Measurements from ENCODE around the gene PRKCA. TPM values are rescaled to one million over a fixed set of nuclear protein-coding genes. Genes with fewer than 3 reads are reported as not detected.

PRKCA gene
- polyA plus RNA-seq, 2 of the 4 experiments (the other 2 are of a cell fraction) = 28.8 to 65.0 TPM

DNA sequence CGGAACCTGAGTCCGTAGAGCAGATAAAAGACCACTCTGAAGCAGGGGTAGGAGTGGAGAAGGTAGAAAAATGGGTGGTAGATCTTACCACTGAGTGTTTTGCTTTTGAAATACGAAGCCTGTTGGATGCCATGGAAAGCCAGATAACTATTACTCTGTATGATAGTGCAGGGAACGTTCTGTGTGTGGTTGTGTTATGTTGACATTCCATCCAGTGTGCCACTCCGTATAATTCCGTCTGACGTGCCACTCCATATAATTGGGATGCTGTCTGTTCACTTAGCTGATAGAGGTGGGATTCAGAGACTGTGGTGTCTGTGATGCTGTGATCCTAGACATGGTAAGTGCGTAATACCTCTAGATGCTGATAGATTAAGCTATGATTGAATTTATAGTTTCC lies 269.3 kb downstream of the PRKCA start:
- ATAC-seq = no peak
- 94% methylated on average over 8 of the region's 8 CpGs for WGBS (ENCODE audit: missing lambda C conversion rate)
- TF ChIP-seq POLR2A (IDR thresholded peaks at IDR 0.05; ENCODE audit: low read length) (no peak), HEYL (CRISPR knock-in tag; IDR thresholded peaks at IDR 0.05) (no peak), ZNF302 (CRISPR knock-in tag; IDR thresholded peaks at IDR 0.05) (no peak), RAD21 (conservative IDR thresholded peaks at IDR 0.05 in 1 of 2, IDR thresholded peaks at IDR 0.05 in 1 of 2) (no peak), HOXB5 (CRISPR knock-in tag; IDR thresholded peaks at IDR 0.05) (no peak), MYC (IDR thresholded peaks at IDR 0.05; ENCODE audit: borderline replicate concordance, low read length) (no peak), SREBF2 (IDR thresholded peaks at IDR 0.05) (no peak), POLR2AphosphoS2 (conservative IDR thresholded peaks at IDR 0.05; ENCODE audit: low read length) (no peak), SMC3 (IDR thresholded peaks at IDR 0.05) (no peak), NFE2L2 (conservative IDR thresholded peaks at IDR 0.05; ENCODE audit: low read length) (no peak), RARB (CRISPR knock-in tag; IDR thresholded peaks at IDR 0.05) (no peak), ESRRA (IDR thresholded peaks at IDR 0.05; ENCODE audit: borderline replicate concordance, low read length) (no peak), FOXS1 (CRISPR knock-in tag; IDR thresholded peaks at IDR 0.05) (no peak), KDM1A (IDR thresholded peaks at IDR 0.05; ENCODE audit: low read depth) (no peak), RCOR1 (IDR thresholded peaks at IDR 0.05; ENCODE audit: low read depth, low read length) (no peak)
- TF ChIP-seq, protein P1, sequence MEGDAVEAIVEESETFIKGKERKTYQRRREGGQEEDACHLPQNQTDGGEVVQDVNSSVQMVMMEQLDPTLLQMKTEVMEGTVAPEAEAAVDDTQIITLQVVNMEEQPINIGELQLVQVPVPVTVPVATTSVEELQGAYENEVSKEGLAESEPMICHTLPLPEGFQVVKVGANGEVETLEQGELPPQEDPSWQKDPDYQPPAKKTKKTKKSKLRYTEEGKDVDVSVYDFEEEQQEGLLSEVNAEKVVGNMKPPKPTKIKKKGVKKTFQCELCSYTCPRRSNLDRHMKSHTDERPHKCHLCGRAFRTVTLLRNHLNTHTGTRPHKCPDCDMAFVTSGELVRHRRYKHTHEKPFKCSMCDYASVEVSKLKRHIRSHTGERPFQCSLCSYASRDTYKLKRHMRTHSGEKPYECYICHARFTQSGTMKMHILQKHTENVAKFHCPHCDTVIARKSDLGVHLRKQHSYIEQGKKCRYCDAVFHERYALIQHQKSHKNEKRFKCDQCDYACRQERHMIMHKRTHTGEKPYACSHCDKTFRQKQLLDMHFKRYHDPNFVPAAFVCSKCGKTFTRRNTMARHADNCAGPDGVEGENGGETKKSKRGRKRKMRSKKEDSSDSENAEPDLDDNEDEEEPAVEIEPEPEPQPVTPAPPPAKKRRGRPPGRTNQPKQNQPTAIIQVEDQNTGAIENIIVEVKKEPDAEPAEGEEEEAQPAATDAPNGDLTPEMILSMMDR (IDR thresholded peaks at IDR 0.05) = no peak
- TF ChIP-seq, protein P2, sequence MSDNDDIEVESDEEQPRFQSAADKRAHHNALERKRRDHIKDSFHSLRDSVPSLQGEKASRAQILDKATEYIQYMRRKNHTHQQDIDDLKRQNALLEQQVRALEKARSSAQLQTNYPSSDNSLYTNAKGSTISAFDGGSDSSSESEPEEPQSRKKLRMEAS (IDR thresholded peaks at IDR 0.05) = no peak
- TF ChIP-seq, protein P3, sequence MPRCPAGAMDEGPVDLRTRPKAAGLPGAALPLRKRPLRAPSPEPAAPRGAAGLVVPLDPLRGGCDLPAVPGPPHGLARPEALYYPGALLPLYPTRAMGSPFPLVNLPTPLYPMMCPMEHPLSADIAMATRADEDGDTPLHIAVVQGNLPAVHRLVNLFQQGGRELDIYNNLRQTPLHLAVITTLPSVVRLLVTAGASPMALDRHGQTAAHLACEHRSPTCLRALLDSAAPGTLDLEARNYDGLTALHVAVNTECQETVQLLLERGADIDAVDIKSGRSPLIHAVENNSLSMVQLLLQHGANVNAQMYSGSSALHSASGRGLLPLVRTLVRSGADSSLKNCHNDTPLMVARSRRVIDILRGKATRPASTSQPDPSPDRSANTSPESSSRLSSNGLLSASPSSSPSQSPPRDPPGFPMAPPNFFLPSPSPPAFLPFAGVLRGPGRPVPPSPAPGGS (IDR thresholded peaks at IDR 0.05) = no peak
- TF ChIP-seq, protein P4, sequence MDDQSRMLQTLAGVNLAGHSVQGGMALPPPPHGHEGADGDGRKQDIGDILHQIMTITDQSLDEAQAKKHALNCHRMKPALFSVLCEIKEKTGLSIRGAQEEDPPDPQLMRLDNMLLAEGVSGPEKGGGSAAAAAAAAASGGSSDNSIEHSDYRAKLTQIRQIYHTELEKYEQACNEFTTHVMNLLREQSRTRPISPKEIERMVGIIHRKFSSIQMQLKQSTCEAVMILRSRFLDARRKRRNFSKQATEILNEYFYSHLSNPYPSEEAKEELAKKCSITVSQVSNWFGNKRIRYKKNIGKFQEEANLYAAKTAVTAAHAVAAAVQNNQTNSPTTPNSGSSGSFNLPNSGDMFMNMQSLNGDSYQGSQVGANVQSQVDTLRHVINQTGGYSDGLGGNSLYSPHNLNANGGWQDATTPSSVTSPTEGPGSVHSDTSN (IDR thresholded peaks at IDR 0.05) = no peak
- TF ChIP-seq, protein P5, sequence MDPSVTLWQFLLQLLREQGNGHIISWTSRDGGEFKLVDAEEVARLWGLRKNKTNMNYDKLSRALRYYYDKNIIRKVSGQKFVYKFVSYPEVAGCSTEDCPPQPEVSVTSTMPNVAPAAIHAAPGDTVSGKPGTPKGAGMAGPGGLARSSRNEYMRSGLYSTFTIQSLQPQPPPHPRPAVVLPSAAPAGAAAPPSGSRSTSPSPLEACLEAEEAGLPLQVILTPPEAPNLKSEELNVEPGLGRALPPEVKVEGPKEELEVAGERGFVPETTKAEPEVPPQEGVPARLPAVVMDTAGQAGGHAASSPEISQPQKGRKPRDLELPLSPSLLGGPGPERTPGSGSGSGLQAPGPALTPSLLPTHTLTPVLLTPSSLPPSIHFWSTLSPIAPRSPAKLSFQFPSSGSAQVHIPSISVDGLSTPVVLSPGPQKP (IDR thresholded peaks at IDR 0.05; ENCODE audit: low read depth, low read length) = no peak
- H3K27ac ChIP-seq = no peak overlapping the region; a peak in 1 of 6 replicates
- ChIA-PET POLR2A (no interaction called here), CTCF (interaction anchor here (0.5 to 2.7 kb wide), 6 partner anchors 9 to 169 kb away, joined by 3 to 10 read pairs (median 4); no protein-coding TSS in a partner anchor)
- no peaks in the 10 kb centered on the region for H3K9me3 ChIP-seq
- H3K4me2 ChIP-seq = no peak overlapping the region
- DNase-seq (ENCODE audit: low read depth in 1 of 2, low spot score in 1 of 2) = no peak
- H3K4me1 ChIP-seq = peaks cover 32% of the 10 kb centered on the region
- FAIRE-seq = no peak
- no peak overlapping the region for H3K4me3 ChIP-seq

DNA sequence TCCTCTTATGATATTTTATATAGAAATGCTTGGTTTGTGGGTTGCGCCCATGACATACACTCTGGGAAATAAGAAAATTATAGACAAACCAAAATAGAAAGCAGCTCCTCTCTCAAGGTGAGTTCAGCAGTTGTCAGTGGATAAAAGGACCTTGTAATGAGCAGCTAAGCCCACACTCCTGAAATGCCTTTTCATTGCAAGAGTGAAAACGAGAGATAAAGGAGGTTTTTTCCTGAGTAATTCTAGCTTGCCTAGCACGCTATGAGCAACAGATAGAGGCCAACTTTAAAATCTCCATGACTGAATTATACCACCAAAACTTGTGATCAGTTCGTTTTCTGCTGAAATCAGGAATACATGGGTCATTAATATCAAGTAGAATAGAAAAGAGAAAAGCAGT lies 270.7 kb downstream of the PRKCA start:
- 62% methylated on average over 4 of the region's 4 CpGs for WGBS (ENCODE audit: missing lambda C conversion rate)
- DNase-seq (ENCODE audit: low read depth in 1 of 2, low spot score in 1 of 2) (no peak), ATAC-seq (no peak), FAIRE-seq (peak; percentile 7)
- H3K9me3 ChIP-seq = no peaks in the 10 kb centered on the region
- no peak overlapping the region for H3K4me2 ChIP-seq
- ChIA-PET CTCF (interaction anchor here (0.6 to 2.7 kb wide), 5 partner anchors 8 to 132 kb away, joined by 3 to 10 read pairs (median 3); no protein-coding TSS in a partner anchor), POLR2A (no interaction called here)
- H3K27ac ChIP-seq = no peak overlapping the region
- peaks cover 19% of the 10 kb centered on the region for H3K4me1 ChIP-seq
- no peak overlapping the region for H3K4me3 ChIP-seq
- TF ChIP-seq EHMT2 (IDR thresholded peaks at IDR 0.05; ENCODE audit: low read depth) = no peak
